Breast epithelium (tissue), 3 donors: Measurements from ENCODE around the gene OR8B12.

Experiments
- CTCF ChIP-seq, 3 donors: fragments of 450-650 bp; IDR thresholded peaks; one replicate each; pipeline ENCODE4 v1.5.1; 2016 to 2017; ENCODE audit warnings: antibody characterized with exemption in 3 of 3, mild to moderate bottlenecking in 3 of 3, moderate library complexity in 3 of 3
- POLR2A ChIP-seq: fragments of 450-650 bp; IDR thresholded peaks from one replicate; pipeline ENCODE4 v1.6.1; 2016; ENCODE audit warnings: antibody characterized with exemption, mild to moderate bottlenecking, moderate library complexity

- TF ChIP-seq CTCF (IDR thresholded peaks at IDR 0.05) (no peak), POLR2A (no peak)
Measured at GRCh38 chr11:124582565-124582964, 39.1 kb upstream of the OR8B12 start.
